Neural progenitor cell (in vitro differentiated cells): Measurements from ENCODE around the gene TMEM242.

Experiments
- CTCF ChIP-seq: fragments of 200-600 bp; sonication (generic); IDR thresholded peaks from 2 replicates; pipeline ENCODE4 v1.5.1; 2017; ENCODE audit warnings: antibody characterized with exemption, mild to moderate bottlenecking
- EZH2 ChIP-seq: fragments of 200-600 bp; sonication (generic); IDR thresholded peaks from 2 replicates; pipeline ENCODE4 v1.6.1; 2017; ENCODE audit warnings: antibody characterized with exemption, mild to moderate bottlenecking, moderate library complexity

- peak; percentile 90 for TF ChIP-seq CTCF
- no peak for TF ChIP-seq EZH2
These were observed 8.5 kb downstream of the TMEM242 start for GRCh38 chr6:157314705-157315321.
